ENCODE measurements around the gene NRN1L. TPM values are rescaled to one million over a fixed set of nuclear protein-coding genes. Genes with fewer than 3 reads are reported as not detected.
A peak's percentile ranks its signal among the peaks of the same experiment; 100 is the strongest.

Gene NRN1L
- total and polyA plus RNA-seq, 4 donors = 0.14 to 0.33 (median 0.23) TPM

GRCh38 chr16:67858500-67858899 is 26.2 kb upstream of the NRN1L start:
- peaks cover 11 to 22% (median 17%) of the 10 kb centered on the region in 4 donors for H3K4me1 ChIP-seq (ENCODE audit: control insufficient read depth in 4 of 4, insufficient read depth in 4 of 4, low read length in 3 of 4)
- TF ChIP-seq, protein P1, sequence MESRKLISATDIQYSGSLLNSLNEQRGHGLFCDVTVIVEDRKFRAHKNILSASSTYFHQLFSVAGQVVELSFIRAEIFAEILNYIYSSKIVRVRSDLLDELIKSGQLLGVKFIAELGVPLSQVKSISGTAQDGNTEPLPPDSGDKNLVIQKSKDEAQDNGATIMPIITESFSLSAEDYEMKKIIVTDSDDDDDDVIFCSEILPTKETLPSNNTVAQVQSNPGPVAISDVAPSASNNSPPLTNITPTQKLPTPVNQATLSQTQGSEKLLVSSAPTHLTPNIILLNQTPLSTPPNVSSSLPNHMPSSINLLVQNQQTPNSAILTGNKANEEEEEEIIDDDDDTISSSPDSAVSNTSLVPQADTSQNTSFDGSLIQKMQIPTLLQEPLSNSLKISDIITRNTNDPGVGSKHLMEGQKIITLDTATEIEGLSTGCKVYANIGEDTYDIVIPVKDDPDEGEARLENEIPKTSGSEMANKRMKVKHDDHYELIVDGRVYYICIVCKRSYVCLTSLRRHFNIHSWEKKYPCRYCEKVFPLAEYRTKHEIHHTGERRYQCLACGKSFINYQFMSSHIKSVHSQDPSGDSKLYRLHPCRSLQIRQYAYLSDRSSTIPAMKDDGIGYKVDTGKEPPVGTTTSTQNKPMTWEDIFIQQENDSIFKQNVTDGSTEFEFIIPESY (IDR thresholded peaks at IDR 0.05) = no peak
- TF ChIP-seq CTCF (IDR thresholded peaks at IDR 0.05; ENCODE audit: low read depth, low read length, missing input control) (no peak), REST (IDR thresholded peaks at IDR 0.05) (no peak), FOXA1 (IDR thresholded peaks at IDR 0.05) (no peak), RAD21 (IDR thresholded peaks at IDR 0.05) (no peak), JUND (IDR thresholded peaks at IDR 0.05) (no peak), EGR1 (IDR thresholded peaks at IDR 0.05; ENCODE audit: low read depth in 2 of 2) (no peak), HNF4A (conservative IDR thresholded peaks at IDR 0.05) (no peak), GABPA (IDR thresholded peaks at IDR 0.05 in 1 of 2, conservative IDR thresholded peaks at IDR 0.05 in 1 of 2) (no peak), RXRA (IDR thresholded peaks at IDR 0.05) (no peak)
- WGBS = 64% methylated on average over 4 of the region's 4 CpGs
- no peak overlapping the region for H3K9ac ChIP-seq (ENCODE audit: low read depth in 1 of 2, low read length in 2 of 2)
- H3K27me3 ChIP-seq (ENCODE audit: control insufficient read depth in 4 of 4, insufficient read depth in 4 of 4, low read length in 3 of 4) = no peaks in the 10 kb centered on the region
- no peaks in the 10 kb centered on the region for H3K36me3 ChIP-seq (ENCODE audit: control insufficient read depth in 4 of 4, insufficient read depth in 3 of 4, low read depth in 1 of 4, low read length in 3 of 4)
- DNase-seq (ENCODE audit: low spot score) = no peak
- no peak overlapping the region for H3K4me3 ChIP-seq (ENCODE audit: low read depth in 1 of 3, low read length in 3 of 3)
- H3K9me3 ChIP-seq (ENCODE audit: control insufficient read depth in 4 of 4, low read length in 3 of 4) = no peaks in the 10 kb centered on the region
- H3K27ac ChIP-seq (ENCODE audit: low read depth in 1 of 2, low read length in 2 of 2) = peak overlapping the region; percentile 77 to 90

DNA sequence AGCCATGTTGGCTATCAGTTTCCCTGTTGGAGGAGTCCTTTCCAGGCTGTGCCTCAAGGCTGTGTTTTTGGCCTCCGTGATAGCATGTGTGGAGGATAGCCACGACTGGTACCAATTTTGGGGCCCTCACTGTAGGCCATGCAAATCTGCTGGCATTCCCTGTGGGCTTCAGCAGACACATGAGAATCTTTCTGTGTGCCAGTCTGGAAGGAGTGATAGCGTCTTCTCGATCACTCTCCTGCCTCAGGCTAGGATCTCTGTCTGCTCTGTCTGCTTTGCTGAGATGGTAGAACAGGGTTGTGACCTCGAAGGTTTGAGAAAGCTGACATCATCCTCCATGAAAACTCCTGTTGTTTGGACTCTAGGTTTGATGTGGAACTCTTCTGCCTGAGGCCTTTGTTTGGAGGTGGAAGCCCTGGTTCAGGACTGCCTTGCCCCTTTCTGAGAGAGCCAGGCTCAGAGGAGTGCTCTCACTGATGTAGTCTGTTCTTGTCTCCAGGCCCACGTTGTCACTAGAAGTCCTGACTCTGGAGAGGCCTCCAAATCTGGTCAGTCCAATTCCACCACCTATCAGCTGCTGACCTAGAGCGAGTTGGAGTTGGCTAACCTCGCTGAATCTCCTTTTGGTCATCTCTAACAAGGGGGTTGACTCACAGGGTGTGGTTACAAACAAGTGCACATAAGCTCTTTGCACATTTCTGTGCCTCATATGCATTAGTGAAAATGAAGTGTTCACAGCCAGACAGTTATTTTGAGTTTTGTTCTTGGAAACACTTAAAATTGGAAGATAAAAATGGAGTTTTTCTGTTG is 23.9 kb upstream of the NRN1L start:
- Histone ChIP-seq H3K4me1 (ENCODE audit: control insufficient read depth in 4 of 4, insufficient read depth in 4 of 4, low read length in 3 of 4) (peaks cover 11 to 22% (median 17%) of the 10 kb centered on the region in 4 donors), H3K9ac (ENCODE audit: low read depth in 1 of 2, low read length in 2 of 2) (no peak overlapping the region), H3K36me3 (ENCODE audit: control insufficient read depth in 4 of 4, insufficient read depth in 3 of 4, low read depth in 1 of 4, low read length in 3 of 4) (peaks cover 0 to 2% (median under 1%) of the 10 kb centered on the region in 4 donors), H3K4me3 (ENCODE audit: low read depth in 1 of 3, low read length in 3 of 3) (no peak overlapping the region), H3K27ac (ENCODE audit: low read depth in 1 of 2, low read length in 2 of 2) (no peak overlapping the region), H3K9me3 (ENCODE audit: control insufficient read depth in 4 of 4, low read length in 3 of 4) (no peaks in the 10 kb centered on the region), H3K27me3 (ENCODE audit: control insufficient read depth in 4 of 4, insufficient read depth in 4 of 4, low read length in 3 of 4) (no peaks in the 10 kb centered on the region)
- WGBS = 90% methylated on average over 8 of the region's 8 CpGs
- DNase-seq (ENCODE audit: low spot score) = no peak
- no peak for TF ChIP-seq YY1 (IDR thresholded peaks at IDR 0.05)
- TF ChIP-seq FOXA1 (IDR thresholded peaks at IDR 0.05) = no peak
- TF ChIP-seq, protein P2, sequence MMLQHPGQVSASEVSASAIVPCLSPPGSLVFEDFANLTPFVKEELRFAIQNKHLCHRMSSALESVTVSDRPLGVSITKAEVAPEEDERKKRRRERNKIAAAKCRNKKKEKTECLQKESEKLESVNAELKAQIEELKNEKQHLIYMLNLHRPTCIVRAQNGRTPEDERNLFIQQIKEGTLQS (IDR thresholded peaks at IDR 0.05) = no peak
- TF ChIP-seq CTCF (IDR thresholded peaks at IDR 0.05; ENCODE audit: low read depth, low read length, missing input control) = no peak
- no peak for TF ChIP-seq REST (IDR thresholded peaks at IDR 0.05)
- TF ChIP-seq, protein P3, sequence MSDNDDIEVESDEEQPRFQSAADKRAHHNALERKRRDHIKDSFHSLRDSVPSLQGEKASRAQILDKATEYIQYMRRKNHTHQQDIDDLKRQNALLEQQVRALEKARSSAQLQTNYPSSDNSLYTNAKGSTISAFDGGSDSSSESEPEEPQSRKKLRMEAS (IDR thresholded peaks at IDR 0.05) = no peak
- no peak for TF ChIP-seq JUND (IDR thresholded peaks at IDR 0.05)
- no peak for TF ChIP-seq FOXA2 (IDR thresholded peaks at IDR 0.05)
- TF ChIP-seq GABPA (IDR thresholded peaks at IDR 0.05 in 1 of 2, conservative IDR thresholded peaks at IDR 0.05 in 1 of 2) = no peak
- no peak for TF ChIP-seq HNF4A (conservative IDR thresholded peaks at IDR 0.05)
- no peak for TF ChIP-seq SP1 (IDR thresholded peaks at IDR 0.05)
